GM06990 (cell line): ENCODE measurements around the gene RPTOR.

Source experiments
- DNase-seq: peaks from one replicate; pipeline ENCODE4 v3.0.0-alpha.2; 2011; ENCODE audit not compliant: insufficient read length; ENCODE audit errors: extremely low read depth
- H3K27me3 ChIP-seq: replicated peaks from 2 replicates; pipeline ENCODE4 v1.6.0; 2011; ENCODE audit warnings: low read length; ENCODE audit not compliant: control insufficient read depth, insufficient read depth
- H3K36me3 ChIP-seq: 2 replicates; pipeline ENCODE4 v1.5.1; 2011; ENCODE audit warnings: low read length; ENCODE audit not compliant: control insufficient read depth, insufficient read depth
- H3K4me3 ChIP-seq: replicated peaks from 2 replicates; pipeline ENCODE4 v1.5.1; 2011; ENCODE audit warnings: low read depth, mild to moderate bottlenecking, control low read depth, low read length
- CTCF ChIP-seq: IDR thresholded peaks from 2 replicates; pipeline ENCODE4 v1.5.1; 2011; ENCODE audit warnings: low read length, control low read depth, mild to moderate bottlenecking, inconsistent platforms; ENCODE audit not compliant: insufficient read depth, poor library complexity, severe bottlenecking

Gene RPTOR

GRCh38 chr17:80822700-80823410, 278.2 kb downstream of the RPTOR start:
- no peak overlapping the region for H3K4me3 ChIP-seq
- H3K27me3 ChIP-seq: no peaks in the 10 kb centered on the region
- H3K36me3 ChIP-seq: peaks cover 12% of the 10 kb centered on the region
- no peak for DNase-seq
- no peak for TF ChIP-seq CTCF

- H3K4me3 ChIP-seq: no peak overlapping the region
- H3K27me3 ChIP-seq: no peaks in the 10 kb centered on the region
- no peak for DNase-seq
- TF ChIP-seq CTCF: no peak
- peaks cover 12% of the 10 kb centered on the region for H3K36me3 ChIP-seq
These were observed 280.2 kb downstream of the RPTOR start for GRCh38 chr17:80824549-80825470.

- Histone ChIP-seq H3K36me3 (peaks cover 12% of the 10 kb centered on the region), H3K27me3 (no peaks in the 10 kb centered on the region), H3K4me3 (no peak overlapping the region)
- DNase-seq: no peak
- no peak for TF ChIP-seq CTCF
These were observed 281.1 kb downstream of the RPTOR start for GRCh38 chr17:80825471-80826345.

- Histone ChIP-seq H3K27me3 (no peaks in the 10 kb centered on the region), H3K36me3 (peaks cover 12% of the 10 kb centered on the region), H3K4me3 (no peak overlapping the region)
- DNase-seq: no peak
- no peak for TF ChIP-seq CTCF
These were observed 281.8 kb downstream of the RPTOR start for GRCh38 chr17:80826346-80826954.

GRCh38 chr17:80826955-80827645, 282.5 kb downstream of the RPTOR start:
- no peak for DNase-seq
- Histone ChIP-seq H3K27me3 (no peaks in the 10 kb centered on the region), H3K36me3 (peaks cover 12% of the 10 kb centered on the region), H3K4me3 (no peak overlapping the region)
- no peak for TF ChIP-seq CTCF
